Stimulated activated naive B cell treated with anti-CD40 and anti-IgM and Interleukin-4, amounts not matched to agents 10 μg/mL and 1 μg/mL and 100 μg/mL, for 72 hours (primary cell): ENCODE results near the gene GRM4.

Experiments
- ATAC-seq, 2 donors: fragments of 150-1000 bp; cut with Tn5 transposase; replicated peaks; 2 replicates each; pipeline ENCODE4 v1.10.0; 2021; ENCODE audit warnings: moderate library complexity in 1 of 2
- DNase-seq: peaks from one replicate; pipeline ENCODE4 v3.0.0; 2021
- H3K27ac Mint-ChIP-seq: one replicate; pipeline ENCODE4 v1.8.0; 2022; ENCODE audit warnings: mild to moderate bottlenecking, mixed read lengths
- H3K27me3 Mint-ChIP-seq, 2 donors: one replicate each; pipeline ENCODE4 v1.8.0; 2022; ENCODE audit warnings: mixed read lengths in 2 of 2
- H3K36me3 Mint-ChIP-seq, 2 donors: one replicate each; pipeline ENCODE4 v1.8.0; 2022; ENCODE audit warnings: mixed read lengths in 2 of 2, mild to moderate bottlenecking in 1 of 2
- H3K4me1 Mint-ChIP-seq, 2 donors: one replicate each; pipeline ENCODE4 v1.8.0; 2022; ENCODE audit warnings: mixed read lengths in 2 of 2, mild to moderate bottlenecking in 1 of 2
- H3K4me3 Mint-ChIP-seq, 2 donors: one replicate each; pipeline ENCODE4 v1.8.0; 2022; ENCODE audit warnings: mild to moderate bottlenecking in 2 of 2, mixed read lengths in 2 of 2, moderate library complexity in 1 of 2
- H3K9me3 Mint-ChIP-seq, 2 donors: one replicate each; pipeline ENCODE4 v1.8.0; 2022; ENCODE audit warnings: mixed read lengths in 2 of 2, mild to moderate bottlenecking in 1 of 2

Gene GRM4

DNA sequence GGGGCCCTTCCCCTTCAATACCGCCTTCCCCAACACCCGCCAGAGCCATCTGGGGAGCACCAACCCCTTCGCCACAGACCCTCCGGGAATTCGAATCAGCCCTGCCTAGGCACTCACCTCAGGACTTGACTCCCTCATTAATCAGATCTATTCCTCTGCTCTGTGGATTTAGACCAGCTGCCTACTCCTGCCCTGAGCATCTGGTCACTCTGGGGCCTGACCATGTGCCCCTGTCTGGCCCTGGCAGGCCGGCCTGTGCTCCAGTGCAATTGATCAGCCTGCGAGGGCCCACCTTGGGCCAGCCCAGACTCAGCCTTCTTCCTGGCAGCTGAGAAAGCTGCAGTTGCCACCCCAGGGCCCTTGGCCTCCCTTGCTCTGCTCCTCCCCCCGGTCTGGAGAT, 46.0 kb downstream of the GRM4 start:
- no peak for DNase-seq

DNA sequence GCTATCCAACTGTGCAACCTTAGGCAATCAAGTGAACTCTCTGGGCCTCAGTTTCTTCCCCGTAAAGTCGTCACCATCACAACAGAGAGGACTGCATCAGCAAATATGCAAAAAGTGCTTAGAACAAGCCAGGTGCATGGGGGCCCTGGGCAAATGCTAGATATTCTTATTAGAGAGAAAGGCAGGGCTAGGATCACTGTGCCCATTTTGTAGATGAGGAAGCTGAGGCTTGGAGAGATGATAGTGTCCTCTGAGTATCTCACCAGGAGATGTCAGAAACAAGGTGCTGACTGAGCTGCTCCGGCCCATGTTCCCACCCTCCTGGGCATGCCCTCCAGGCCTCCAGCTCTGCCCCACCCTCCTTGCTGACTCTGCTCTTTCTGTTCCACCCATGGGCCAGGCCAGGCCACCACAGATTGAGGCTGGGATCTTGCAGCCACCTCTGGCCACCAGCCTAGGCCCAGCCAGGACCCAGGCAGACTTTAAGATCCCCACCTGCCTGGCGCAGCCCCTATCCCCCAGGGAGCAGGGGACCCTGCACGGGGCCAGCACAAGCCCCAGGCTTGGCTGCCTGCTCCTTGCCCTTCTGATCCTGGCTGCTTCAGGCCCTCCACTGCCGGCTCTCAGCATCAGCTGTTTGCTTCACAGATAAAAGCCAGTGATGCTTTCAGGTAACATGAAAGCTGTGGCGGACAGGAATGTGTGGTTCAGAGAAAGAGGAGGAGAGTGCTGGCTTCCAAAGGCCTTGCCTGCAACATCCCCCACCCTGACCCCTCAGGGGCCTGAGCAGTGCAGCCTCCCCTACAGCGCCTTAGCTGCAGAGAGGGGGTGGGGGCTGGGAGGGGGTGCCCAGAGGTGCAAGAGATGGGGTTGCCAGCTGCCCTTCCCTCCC, 47.6 kb downstream of the GRM4 start:
- Mint-ChIP-seq H3K4me1 (no peaks in the 10 kb centered on the region), H3K36me3 (peaks cover 0 to 1% of the 10 kb centered on the region in 2 donors), H3K27me3 (peaks cover 37 to 39% of the 10 kb centered on the region in 2 donors), H3K9me3 (no peaks in the 10 kb centered on the region), H3K4me3 (no peak overlapping the region), H3K27ac (no peak overlapping the region)
- DNase-seq = no peak
- ATAC-seq = no peak

More for the DNA sequence above, 46.0 kb downstream of the GRM4 start:
- Mint-ChIP-seq H3K36me3 (no peaks in the 10 kb centered on the region), H3K27ac (no peak overlapping the region), H3K27me3 (peaks cover 28% of the 10 kb centered on the region in 2 donors), H3K9me3 (no peaks in the 10 kb centered on the region), H3K4me3 (no peak overlapping the region), H3K4me1 (no peaks in the 10 kb centered on the region)
- no peak for ATAC-seq

DNA sequence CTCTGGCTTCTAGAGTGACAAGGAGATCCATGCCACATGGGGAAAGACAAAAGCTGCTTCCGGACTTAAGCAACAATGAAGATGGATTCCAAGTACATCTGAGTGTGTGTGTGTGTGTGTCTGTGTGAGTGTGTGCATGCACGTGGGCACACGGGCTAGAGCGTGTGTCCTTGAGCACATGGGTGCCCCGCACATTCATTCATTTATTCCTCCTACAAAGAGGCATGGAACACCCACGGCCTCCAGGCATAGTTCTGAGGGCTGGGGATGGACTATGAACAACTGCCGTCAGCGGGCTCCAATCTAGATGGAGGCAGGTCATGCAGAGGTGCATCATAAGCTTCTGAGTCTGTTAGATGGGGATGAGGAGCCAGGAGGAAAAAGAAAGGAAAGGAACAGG, 49.1 kb downstream of the GRM4 start:
- no peak overlapping the region for H3K4me3 Mint-ChIP-seq
- no peaks in the 10 kb centered on the region for H3K9me3 Mint-ChIP-seq
- peaks cover 43 to 51% of the 10 kb centered on the region in 2 donors for H3K27me3 Mint-ChIP-seq
- no peak overlapping the region for H3K27ac Mint-ChIP-seq
- DNase-seq (no peak), ATAC-seq (no peak)
- H3K36me3 Mint-ChIP-seq = peaks cover 0 to 2% of the 10 kb centered on the region in 2 donors
- no peaks in the 10 kb centered on the region for H3K4me1 Mint-ChIP-seq

DNA sequence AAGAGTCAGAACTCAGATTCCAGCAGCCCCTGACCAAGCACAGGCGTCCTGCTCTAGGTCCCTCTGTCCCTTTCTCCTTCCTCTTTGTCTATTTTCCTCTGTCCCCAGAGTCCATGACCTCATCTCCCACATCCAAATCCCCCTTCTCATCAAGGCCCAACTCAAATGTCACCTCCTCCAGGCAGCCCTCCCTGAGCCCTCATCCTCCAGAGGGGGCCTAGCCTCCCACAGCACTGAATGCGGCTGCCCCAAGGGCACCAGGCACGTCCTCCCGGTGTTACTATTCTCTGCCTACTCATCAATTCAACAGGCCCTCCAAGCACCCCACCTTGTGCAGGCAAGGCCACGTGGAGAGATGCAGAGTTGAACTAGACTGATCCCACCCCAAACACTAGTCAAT, 49.7 kb downstream of the GRM4 start:
- ATAC-seq (no peak), DNase-seq (no peak)
- H3K27me3 Mint-ChIP-seq = peaks cover 43 to 58% of the 10 kb centered on the region in 2 donors
- no peaks in the 10 kb centered on the region for H3K9me3 Mint-ChIP-seq
- no peak overlapping the region for H3K27ac Mint-ChIP-seq
- no peak overlapping the region for H3K4me3 Mint-ChIP-seq
- peaks cover 0 to 2% of the 10 kb centered on the region in 2 donors for H3K36me3 Mint-ChIP-seq
- no peaks in the 10 kb centered on the region for H3K4me1 Mint-ChIP-seq

DNA sequence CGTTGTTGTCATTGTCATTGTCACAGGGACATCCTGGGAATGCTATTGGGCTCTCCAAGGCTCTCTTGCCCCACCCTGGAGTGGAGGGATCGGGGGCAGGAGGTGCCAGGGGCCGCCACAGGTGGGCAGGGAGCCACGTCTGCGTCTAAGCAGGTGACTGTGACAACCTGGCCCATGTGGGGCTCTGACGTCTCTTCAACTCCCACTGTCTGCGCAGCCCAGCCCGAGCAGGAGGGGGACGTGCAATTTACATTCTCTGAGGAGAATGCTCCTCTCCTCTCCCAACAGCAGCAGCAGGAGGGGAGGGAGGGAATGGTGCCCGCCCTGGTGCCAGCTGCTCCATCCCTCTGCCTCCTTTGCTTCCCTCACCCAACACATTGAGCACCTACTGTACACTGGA, 50.1 kb downstream of the GRM4 start:
- ATAC-seq = no peak
- Mint-ChIP-seq H3K36me3 (peaks cover 0 to 2% of the 10 kb centered on the region in 2 donors), H3K9me3 (no peaks in the 10 kb centered on the region), H3K27me3 (peaks cover 43 to 58% of the 10 kb centered on the region in 2 donors), H3K27ac (no peak overlapping the region), H3K4me3 (no peak overlapping the region), H3K4me1 (no peaks in the 10 kb centered on the region)
- DNase-seq = no peak

DNA sequence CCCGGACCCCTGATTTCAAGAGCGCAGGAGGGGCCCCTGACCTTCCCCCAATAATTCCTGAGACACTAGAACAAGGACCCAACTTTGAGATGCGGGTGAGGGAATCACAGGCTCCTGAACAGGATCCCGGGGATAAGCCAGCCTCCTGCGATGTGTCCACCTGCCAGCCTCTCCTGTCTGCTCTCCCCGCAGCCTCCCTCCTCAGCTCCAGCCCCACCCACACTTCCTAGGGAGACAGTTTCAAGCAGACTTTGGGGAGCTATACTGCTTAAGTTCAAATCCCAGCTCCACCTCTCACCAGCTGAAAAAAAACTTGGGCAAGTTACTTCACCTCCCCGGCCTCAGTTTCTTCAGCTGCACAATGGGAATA, 50.8 kb downstream of the GRM4 start:
- ATAC-seq (no peak), DNase-seq (no peak)
- Mint-ChIP-seq H3K9me3 (no peaks in the 10 kb centered on the region), H3K4me1 (no peaks in the 10 kb centered on the region), H3K27ac (no peak overlapping the region), H3K4me3 (no peak overlapping the region), H3K27me3 (peaks cover 40 to 54% of the 10 kb centered on the region in 2 donors), H3K36me3 (peaks cover 0 to 2% of the 10 kb centered on the region in 2 donors)

DNA sequence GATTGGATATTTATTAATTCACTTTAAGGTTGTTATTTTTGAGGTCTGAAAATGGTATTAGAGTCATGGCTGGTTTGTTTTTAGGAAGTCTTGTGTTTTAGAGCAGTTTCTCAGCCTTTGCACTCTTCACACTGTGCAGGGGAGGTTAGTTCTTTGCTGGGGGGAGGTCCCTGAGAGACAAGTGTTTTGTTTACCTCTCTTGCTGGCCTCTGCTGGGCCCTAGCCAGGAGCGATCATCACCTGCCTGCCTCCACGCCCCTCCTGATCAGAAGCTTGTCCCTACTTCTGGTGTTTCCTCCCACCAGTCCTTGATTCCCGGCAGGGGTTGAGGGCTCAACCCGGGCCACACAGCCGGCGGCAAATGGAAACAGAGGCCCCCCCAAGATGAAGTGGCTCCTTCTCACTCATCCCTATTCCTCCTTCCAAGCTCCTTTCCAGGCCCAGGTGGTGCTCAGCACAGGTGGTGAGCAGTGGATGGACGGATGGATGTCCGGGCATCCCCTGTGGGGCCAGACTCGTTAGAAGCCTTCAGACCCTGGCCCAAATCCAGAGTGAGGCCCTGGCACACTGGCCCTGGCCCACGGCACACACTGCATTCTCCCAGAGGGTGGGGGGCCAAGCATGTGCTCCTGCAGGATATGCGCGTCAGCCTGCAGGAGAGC, 51.3 kb downstream of the GRM4 start:
- H3K4me3 Mint-ChIP-seq = no peak overlapping the region
- H3K4me1 Mint-ChIP-seq = no peaks in the 10 kb centered on the region
- H3K27ac Mint-ChIP-seq = no peak overlapping the region
- no peaks in the 10 kb centered on the region for H3K9me3 Mint-ChIP-seq
- no peak for ATAC-seq
- peaks cover 34 to 51% of the 10 kb centered on the region in 2 donors for H3K27me3 Mint-ChIP-seq
- H3K36me3 Mint-ChIP-seq = peaks cover 0 to 2% of the 10 kb centered on the region in 2 donors
- no peak for DNase-seq

DNA sequence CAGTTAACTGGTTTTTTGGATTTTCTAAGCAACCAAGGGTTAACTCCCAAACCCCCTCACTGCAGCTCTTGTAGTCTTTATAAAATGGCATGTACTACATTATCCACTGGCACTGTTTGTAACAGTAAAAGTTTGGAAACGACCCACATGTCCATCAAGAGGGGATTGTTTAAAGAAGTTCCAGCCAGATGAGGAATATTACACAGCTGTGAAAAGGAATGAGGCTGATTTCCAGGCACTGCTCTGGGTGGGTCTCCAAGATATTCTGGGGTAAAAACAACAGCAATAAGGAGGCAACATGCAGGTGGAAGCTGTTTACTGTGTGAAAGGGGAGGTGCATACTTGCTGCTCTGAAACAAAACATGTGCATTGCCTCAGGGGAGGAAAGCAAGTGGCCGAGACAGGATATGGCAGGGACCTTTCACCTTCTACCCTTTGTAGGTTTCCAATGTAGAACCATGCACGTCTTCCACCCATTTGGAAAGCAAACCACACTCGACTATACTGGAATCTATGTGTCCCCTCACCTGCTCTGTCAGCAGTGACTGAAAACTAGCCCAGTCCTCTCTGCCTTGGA, 51.9 kb downstream of the GRM4 start:
- Mint-ChIP-seq H3K27ac (no peak overlapping the region), H3K4me3 (no peak overlapping the region), H3K4me1 (no peaks in the 10 kb centered on the region), H3K36me3 (peaks cover 0 to 2% of the 10 kb centered on the region in 2 donors), H3K9me3 (no peaks in the 10 kb centered on the region), H3K27me3 (peaks cover 34 to 51% of the 10 kb centered on the region in 2 donors)
- no peak for ATAC-seq
- DNase-seq = no peak

DNA sequence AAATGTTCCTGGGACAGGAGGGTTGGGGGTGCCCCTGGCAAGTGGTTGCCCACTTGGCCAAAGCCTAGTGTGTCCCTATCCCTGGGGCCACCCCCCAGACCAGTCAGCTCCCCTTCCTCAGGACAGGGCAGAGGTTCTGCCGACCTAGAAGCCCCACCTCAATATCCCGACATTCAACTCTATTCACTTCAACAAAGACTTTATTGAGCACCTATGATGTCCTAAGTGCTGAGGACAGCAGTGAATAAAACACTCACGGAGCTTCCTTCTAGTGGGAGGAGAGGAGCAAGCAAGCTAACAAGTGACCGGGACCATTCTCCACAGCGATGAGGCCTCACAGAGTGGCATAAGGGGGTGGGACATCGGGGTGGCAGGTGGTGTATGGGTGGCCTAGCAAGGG, 52.7 kb downstream of the GRM4 start:
- H3K27me3 Mint-ChIP-seq = peaks cover 34 to 51% of the 10 kb centered on the region in 2 donors
- DNase-seq (no peak), ATAC-seq (no peak)
- H3K4me1 Mint-ChIP-seq = no peaks in the 10 kb centered on the region
- peaks cover 0 to 2% of the 10 kb centered on the region in 2 donors for H3K36me3 Mint-ChIP-seq
- H3K4me3 Mint-ChIP-seq = no peak overlapping the region
- H3K9me3 Mint-ChIP-seq = no peaks in the 10 kb centered on the region
- H3K27ac Mint-ChIP-seq = no peak overlapping the region

DNA sequence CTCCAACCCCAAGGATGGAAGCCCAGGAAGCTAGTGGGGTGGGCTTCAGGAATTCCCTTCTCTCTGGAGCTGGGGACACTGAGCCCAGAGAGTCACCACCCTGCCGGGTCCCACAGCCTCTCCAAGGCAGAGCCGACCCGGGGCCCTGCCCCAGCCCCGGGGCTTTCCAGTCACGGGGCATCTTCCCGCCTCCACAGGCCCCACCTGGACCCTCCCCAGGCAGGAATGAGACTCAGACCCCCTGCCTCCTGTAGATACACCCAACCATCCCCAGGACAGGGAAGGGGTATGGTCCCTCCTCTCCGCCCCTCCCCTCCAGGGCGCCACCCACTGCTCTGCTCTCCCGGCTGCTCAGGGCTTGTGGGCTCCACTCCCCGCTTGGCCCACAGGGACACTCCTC, 53.3 kb downstream of the GRM4 start:
- ATAC-seq = no peak
- DNase-seq = no peak
- Mint-ChIP-seq H3K4me1 (no peaks in the 10 kb centered on the region), H3K4me3 (no peak overlapping the region), H3K27ac (peak overlapping the region; percentile 26), H3K36me3 (peaks cover 0 to 2% of the 10 kb centered on the region in 2 donors), H3K9me3 (no peaks in the 10 kb centered on the region), H3K27me3 (peaks cover 34 to 51% of the 10 kb centered on the region in 2 donors)

DNA sequence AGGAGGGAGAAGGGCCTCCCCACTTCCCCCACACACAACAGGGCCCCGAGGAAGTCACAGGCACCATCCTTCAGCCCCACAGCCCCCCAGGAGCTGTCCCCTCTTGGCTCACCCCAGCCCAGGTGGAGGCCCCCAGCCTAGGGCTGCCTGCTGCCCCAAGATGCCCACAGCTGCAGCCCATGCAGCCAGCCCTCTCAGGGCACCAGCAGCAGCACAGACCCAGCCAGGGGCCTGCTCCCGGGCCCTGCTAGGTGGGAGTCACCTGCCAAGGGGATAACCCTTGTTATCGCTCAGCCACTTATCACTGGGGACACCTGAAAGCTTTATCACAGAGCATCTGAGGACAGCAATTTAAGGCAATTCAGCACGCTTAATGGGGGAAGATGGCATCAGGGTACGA, 55.0 kb downstream of the GRM4 start:
- ATAC-seq (no peak), DNase-seq (no peak)
- H3K4me3 Mint-ChIP-seq = no peak overlapping the region
- H3K9me3 Mint-ChIP-seq = no peaks in the 10 kb centered on the region
- no peak overlapping the region for H3K27ac Mint-ChIP-seq
- H3K36me3 Mint-ChIP-seq = peaks cover 0 to 2% of the 10 kb centered on the region in 2 donors
- no peaks in the 10 kb centered on the region for H3K4me1 Mint-ChIP-seq
- peaks cover 29 to 46% of the 10 kb centered on the region in 2 donors for H3K27me3 Mint-ChIP-seq

DNA sequence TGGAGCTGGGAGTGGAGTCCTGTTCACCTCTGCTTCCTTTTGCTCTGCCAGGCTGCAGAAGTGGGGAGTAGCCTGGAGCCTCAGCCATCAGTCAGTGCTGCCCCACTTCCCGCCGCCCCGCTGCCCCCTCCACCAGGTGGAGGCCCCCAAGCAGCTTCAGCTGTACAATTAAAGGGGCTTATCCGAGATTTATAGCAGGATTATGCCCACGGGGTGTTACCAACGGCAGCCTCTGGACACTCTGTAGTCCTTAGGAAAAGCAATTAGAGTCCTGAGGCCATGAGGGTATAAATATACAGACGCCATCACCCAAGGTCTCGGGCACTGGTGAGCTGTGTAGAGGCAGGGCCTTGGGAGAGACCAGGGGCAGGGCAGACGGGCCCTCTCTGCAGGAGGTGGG, 55.4 kb downstream of the GRM4 start:
- DNase-seq (no peak), ATAC-seq (no peak)
- Mint-ChIP-seq H3K36me3 (peaks cover 0 to 2% of the 10 kb centered on the region in 2 donors), H3K4me1 (no peaks in the 10 kb centered on the region), H3K27me3 (peaks cover 25 to 42% of the 10 kb centered on the region in 2 donors), H3K9me3 (no peaks in the 10 kb centered on the region), H3K27ac (no peak overlapping the region), H3K4me3 (no peak overlapping the region)

DNA sequence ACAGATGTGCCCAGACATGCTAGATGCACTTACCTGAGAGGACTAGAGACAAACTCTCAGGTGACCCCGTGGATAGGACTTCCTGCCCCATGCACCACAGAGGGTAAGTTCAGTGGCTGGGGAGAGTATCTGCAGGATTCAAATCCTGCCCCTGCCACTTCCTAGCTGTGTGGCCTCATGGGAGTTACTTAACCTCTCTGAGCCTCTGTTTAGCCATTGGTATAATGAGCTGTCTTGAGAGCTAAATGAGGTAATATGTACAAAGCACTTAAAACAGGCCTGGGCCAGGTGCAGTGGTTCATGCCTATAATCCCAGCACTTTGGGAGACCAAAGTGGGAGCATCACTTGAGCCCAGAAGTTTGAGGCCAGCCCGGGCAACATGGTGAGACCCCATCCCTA, 59.3 kb downstream of the GRM4 start:
- DNase-seq = no peak
- no peaks in the 10 kb centered on the region for H3K36me3 Mint-ChIP-seq

DNA sequence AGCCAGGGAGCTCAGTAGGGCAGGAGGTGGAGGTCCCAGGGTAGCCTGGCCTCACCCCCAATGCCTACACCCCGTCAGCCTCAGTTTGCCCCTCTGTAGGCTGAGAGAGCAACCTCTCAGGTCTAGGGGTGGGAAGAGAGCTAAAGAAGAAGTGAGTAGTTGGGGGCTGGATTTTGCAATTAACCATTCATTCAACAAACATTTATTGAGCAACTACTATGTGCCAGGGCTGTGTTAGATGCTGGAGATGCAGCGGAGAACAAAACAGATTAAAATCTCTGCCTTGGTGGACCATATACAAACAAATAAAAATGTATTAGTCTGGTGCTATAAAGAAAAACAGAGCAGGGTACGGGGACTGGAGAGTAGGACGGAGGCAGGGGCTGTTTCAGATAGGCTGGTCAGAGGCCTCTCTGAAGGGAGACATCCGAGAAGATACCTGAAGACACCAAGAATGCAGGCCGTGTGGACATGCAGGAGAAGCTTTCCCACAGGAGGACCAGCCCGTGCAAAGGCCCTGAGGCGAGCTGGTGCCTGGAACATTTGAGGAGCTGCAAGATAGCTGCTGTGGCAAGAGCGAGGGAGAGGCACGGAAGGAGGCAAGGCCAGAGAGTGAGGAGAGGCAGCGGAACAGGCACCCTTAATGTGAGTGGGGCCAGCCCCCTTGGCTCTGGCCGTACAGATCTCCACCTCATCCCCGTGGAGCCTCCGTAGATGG, 60.3 kb downstream of the GRM4 start:
- Mint-ChIP-seq H3K27ac (no peak overlapping the region), H3K4me3 (no peak overlapping the region), H3K4me1 (no peaks in the 10 kb centered on the region), H3K27me3 (peaks cover 4 to 25% of the 10 kb centered on the region in 2 donors), H3K9me3 (no peaks in the 10 kb centered on the region), H3K36me3 (no peaks in the 10 kb centered on the region)
- DNase-seq = no peak
- ATAC-seq = no peak

More for the DNA sequence above, 59.3 kb downstream of the GRM4 start:
- H3K4me1 Mint-ChIP-seq = no peaks in the 10 kb centered on the region
- no peak overlapping the region for H3K4me3 Mint-ChIP-seq
- no peak overlapping the region for H3K27ac Mint-ChIP-seq
- no peak for ATAC-seq
- H3K27me3 Mint-ChIP-seq = peaks cover 4 to 21% of the 10 kb centered on the region in 2 donors
- no peaks in the 10 kb centered on the region for H3K9me3 Mint-ChIP-seq
